Hepatocyte (in vitro differentiated cells): ENCODE measurements around the gene OR8B8. TPM values are rescaled to one million over a fixed set of nuclear protein-coding genes. Genes with fewer than 3 reads are reported as not detected.

Experiments used
- DNase-seq: peaks from one replicate; pipeline ENCODE4 v3.0.0-alpha.2; 2016; ENCODE audit warnings: low spot score
- H2AFZ ChIP-seq: fragments of 200-600 bp; sonication (generic); 2 replicates; pipeline ENCODE4 v1.6.0; 2016; ENCODE audit warnings: antibody characterized with exemption, mild to moderate bottlenecking
- H3K27ac ChIP-seq: fragments of 200-600 bp; sonication (generic); 2 replicates; pipeline ENCODE4 v1.5.1; 2016; ENCODE audit warnings: mild to moderate bottlenecking
- H3K27me3 ChIP-seq: fragments of 200-600 bp; sonication (generic); 2 replicates; pipeline ENCODE4 v1.6.1; 2016
- H3K36me3 ChIP-seq: fragments of 200-600 bp; sonication (generic); replicated peaks from 2 replicates; pipeline ENCODE4 v1.5.1; 2016; ENCODE audit warnings: low read depth; ENCODE audit not compliant: insufficient read depth
- H3K4me1 ChIP-seq: fragments of 200-600 bp; sonication (generic); 2 replicates; pipeline ENCODE4 v1.5.1; 2016; ENCODE audit warnings: mild to moderate bottlenecking, moderate library complexity; ENCODE audit not compliant: insufficient read depth
- H3K4me2 ChIP-seq: fragments of 200-600 bp; sonication (generic); 2 replicates; pipeline ENCODE4 v1.6.0; 2016
- H3K4me3 ChIP-seq: fragments of 200-600 bp; sonication (generic); 2 replicates; pipeline ENCODE4 v1.5.1; 2016; ENCODE audit warnings: mild to moderate bottlenecking
- H3K79me2 ChIP-seq: fragments of 200-600 bp; sonication (generic); 2 replicates; pipeline ENCODE4 v1.6.0; 2017; ENCODE audit warnings: mild to moderate bottlenecking
- H3K9me2 ChIP-seq: fragments of 200-600 bp; sonication (generic); replicated peaks from 2 replicates; pipeline ENCODE4 v1.6.0; 2017; ENCODE audit warnings: mild to moderate bottlenecking; ENCODE audit not compliant: insufficient read depth
- H3K9me3 ChIP-seq: fragments of 200-600 bp; sonication (generic); 2 replicates; pipeline ENCODE4 v1.5.1; 2016; ENCODE audit warnings: low read depth, mild to moderate bottlenecking
- H4K20me1 ChIP-seq: fragments of 200-600 bp; sonication (generic); 2 replicates; pipeline ENCODE4 v1.6.0; 2016; ENCODE audit warnings: mild to moderate bottlenecking; ENCODE audit not compliant: insufficient read depth, poor library complexity, severe bottlenecking
- CTCF ChIP-seq: fragments of 200-600 bp; sonication (generic); IDR thresholded peaks from 2 replicates; pipeline ENCODE4 v1.5.1; 2016; ENCODE audit warnings: antibody characterized with exemption, mild to moderate bottlenecking; ENCODE audit not compliant: poor library complexity
- EZH2 ChIP-seq: fragments of 200-600 bp; sonication (generic); IDR thresholded peaks from 2 replicates; pipeline ENCODE4 v1.6.1; 2016; ENCODE audit warnings: antibody characterized with exemption, mild to moderate bottlenecking, borderline replicate concordance
- EZH2phosphoT487 ChIP-seq: fragments of 200-600 bp; sonication (generic); IDR thresholded peaks from one replicate; pipeline ENCODE4 v1.6.1; 2018; ENCODE audit warnings: antibody characterized with exemption, mild to moderate bottlenecking, low read depth, moderate library complexity; ENCODE audit not compliant: unreplicated experiment, severe bottlenecking
- WGBS: methylation state at CpG from one replicate; pipeline ENCODE4 v1.1.6; 2016; ENCODE audit warnings: low lambda C conversion rate; ENCODE audit errors: missing lambda C conversion rate; 5-methylcytosine and 5-hydroxymethylcytosine counted together
- polyA plus RNA-seq: library from polyadenylated mRNA; unstranded; fragments of >200 nt; fragmentation: Nextera tagmentation; extraction: Ambion mirVana; gene quantifications from 2 replicates; pipeline ENCODE4 v1.2.1, GENCODE V29; 2016
- total RNA-seq: library from RNA; depleted of rRNA; stranded (reverse); fragments of >200 nt; gene quantifications from 2 replicates; pipeline ENCODE4 v1.2.3, GENCODE V29; 2014

Gene OR8B8
- total and polyA plus RNA-seq, 2 experiments from 2014 or later = not detected

GRCh38 chr11:124454552-124454951 lies 9.1 kb upstream of the OR8B8 start:
- TF ChIP-seq EZH2phosphoT487 = no peak
- TF ChIP-seq CTCF = no peak
- no peak for TF ChIP-seq EZH2
- no peak overlapping the region for H2AFZ ChIP-seq
- H3K27me3 ChIP-seq = no peaks in the 10 kb centered on the region
- WGBS = 51% methylated on average over 2 of the region's 2 CpGs
- no peak for DNase-seq
- H3K27ac ChIP-seq = no peak overlapping the region
- H3K9me3 ChIP-seq = no peaks in the 10 kb centered on the region
- no peaks in the 10 kb centered on the region for H3K79me2 ChIP-seq
- no peaks in the 10 kb centered on the region for H4K20me1 ChIP-seq
- no peak overlapping the region for H3K4me2 ChIP-seq
- H3K4me1 ChIP-seq = no peaks in the 10 kb centered on the region
- H3K36me3 ChIP-seq = no peaks in the 10 kb centered on the region
- H3K4me3 ChIP-seq = no peak overlapping the region
- H3K9me2 ChIP-seq = no peaks in the 10 kb centered on the region

- 88% methylated on average over 1 of the region's 1 CpG for WGBS
- H2AFZ ChIP-seq = no peak overlapping the region
- no peaks in the 10 kb centered on the region for H3K4me1 ChIP-seq
- H3K9me2 ChIP-seq = no peaks in the 10 kb centered on the region
- H3K4me3 ChIP-seq = no peak overlapping the region
- H3K27ac ChIP-seq = no peak overlapping the region
- no peak for TF ChIP-seq EZH2phosphoT487
- no peak for TF ChIP-seq CTCF
- TF ChIP-seq EZH2 = no peak
- H3K36me3 ChIP-seq = no peaks in the 10 kb centered on the region
- H3K4me2 ChIP-seq = no peak overlapping the region
- H3K27me3 ChIP-seq = no peaks in the 10 kb centered on the region
- H3K9me3 ChIP-seq = no peaks in the 10 kb centered on the region
- no peak for DNase-seq
- H3K79me2 ChIP-seq = no peaks in the 10 kb centered on the region
- H4K20me1 ChIP-seq = no peaks in the 10 kb centered on the region
These were observed 1.4 kb upstream of the OR8B8 start for GRCh38 chr11:124446916-124447315.

GRCh38 chr11:124442847-124443246 lies 2.6 kb downstream of the OR8B8 start:
- 65% methylated on average over 2 of the region's 2 CpGs for WGBS
- Histone ChIP-seq H2AFZ (no peak overlapping the region), H4K20me1 (no peaks in the 10 kb centered on the region), H3K9me2 (no peaks in the 10 kb centered on the region), H3K4me1 (no peaks in the 10 kb centered on the region), H3K4me3 (no peak overlapping the region), H3K9me3 (no peaks in the 10 kb centered on the region), H3K4me2 (no peak overlapping the region), H3K79me2 (no peaks in the 10 kb centered on the region), H3K36me3 (no peaks in the 10 kb centered on the region), H3K27me3 (no peaks in the 10 kb centered on the region), H3K27ac (no peak overlapping the region)
- TF ChIP-seq EZH2phosphoT487 (no peak), CTCF (no peak), EZH2 (no peak)
- no peak for DNase-seq

GRCh38 chr11:124442442-124442841 lies 3.1 kb downstream of the OR8B8 start:
- Histone ChIP-seq H3K36me3 (no peaks in the 10 kb centered on the region), H3K4me1 (no peaks in the 10 kb centered on the region), H3K79me2 (no peaks in the 10 kb centered on the region), H3K4me3 (no peak overlapping the region), H3K9me2 (no peaks in the 10 kb centered on the region), H3K27ac (no peak overlapping the region), H3K9me3 (no peaks in the 10 kb centered on the region), H2AFZ (no peak overlapping the region), H3K4me2 (no peak overlapping the region), H4K20me1 (no peaks in the 10 kb centered on the region), H3K27me3 (no peaks in the 10 kb centered on the region)
- no peak for DNase-seq
- no peak for TF ChIP-seq EZH2
- no peak for TF ChIP-seq EZH2phosphoT487
- TF ChIP-seq CTCF = no peak
- WGBS = 69% methylated on average over 6 of the region's 6 CpGs
